Measurements from ENCODE around the gene TNNT1. TPM values are rescaled to one million over a fixed set of nuclear protein-coding genes. Genes with fewer than 3 reads are reported as not detected.

The TNNT1 gene
- polyA plus RNA-seq, 5 donors: 0.91 to 27.5 (median 2.1) TPM

GRCh38 chr19:55145232-55145631, 3.8 kb downstream of the TNNT1 start:
- no peak for DNase-seq

DNA sequence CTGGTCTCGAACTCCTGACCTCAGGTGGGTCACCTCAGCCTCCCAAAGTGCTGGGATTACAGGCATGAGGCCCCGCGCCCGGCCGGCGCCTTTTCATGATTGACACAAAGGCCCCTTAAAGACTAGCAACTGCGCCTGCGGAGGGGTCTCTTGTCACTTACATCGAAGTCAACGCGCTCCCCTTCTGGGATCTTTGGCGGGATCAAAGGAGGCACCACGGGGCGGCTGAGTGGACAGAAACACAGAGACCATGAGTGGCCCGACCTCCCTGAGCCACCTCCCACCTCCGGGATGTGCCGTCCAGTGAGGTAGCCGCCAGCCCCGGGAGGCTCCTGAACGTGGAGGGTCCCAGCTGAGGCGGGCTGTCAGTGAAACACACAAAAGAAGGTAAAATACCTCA, 7.3 kb downstream of the TNNT1 start:
- no peak for DNase-seq

GRCh38 chr19:55137915-55138314, 11.1 kb downstream of the TNNT1 start:
- no peak for DNase-seq

DNA sequence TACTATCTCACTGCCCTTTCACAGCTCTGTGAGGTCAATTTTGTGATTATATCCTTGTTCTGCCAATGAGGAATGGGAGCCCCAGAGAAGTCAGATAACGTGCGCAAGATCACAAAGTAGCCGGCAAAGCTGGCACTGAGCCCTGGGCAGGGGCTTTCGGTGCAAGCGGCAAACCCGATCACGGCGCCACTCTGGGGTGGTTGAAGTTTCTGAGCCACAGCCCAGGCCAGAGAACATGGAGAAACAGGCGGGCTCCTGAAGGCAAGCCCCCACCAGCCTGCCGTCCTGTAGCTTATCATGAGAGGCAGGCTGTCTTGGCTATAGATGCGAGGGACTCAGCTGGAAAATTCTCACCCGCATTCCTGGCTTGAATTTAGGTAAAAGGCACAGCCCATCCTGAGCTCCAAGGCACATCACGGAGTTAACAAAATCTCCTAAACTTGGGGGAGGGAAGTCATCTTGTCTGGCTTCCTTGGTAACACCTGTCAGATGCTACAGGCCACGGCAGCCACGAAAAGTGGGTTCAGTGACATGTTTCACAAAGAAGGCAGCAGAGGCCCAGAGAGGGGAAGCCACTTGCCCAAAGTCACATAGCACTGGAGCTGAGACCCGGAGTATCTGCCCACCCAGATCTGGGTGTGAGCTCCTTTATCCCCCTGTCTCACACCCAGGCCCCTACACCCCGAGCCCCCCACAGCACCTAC, 12.5 kb downstream of the TNNT1 start:
- no peak for DNase-seq

DNA sequence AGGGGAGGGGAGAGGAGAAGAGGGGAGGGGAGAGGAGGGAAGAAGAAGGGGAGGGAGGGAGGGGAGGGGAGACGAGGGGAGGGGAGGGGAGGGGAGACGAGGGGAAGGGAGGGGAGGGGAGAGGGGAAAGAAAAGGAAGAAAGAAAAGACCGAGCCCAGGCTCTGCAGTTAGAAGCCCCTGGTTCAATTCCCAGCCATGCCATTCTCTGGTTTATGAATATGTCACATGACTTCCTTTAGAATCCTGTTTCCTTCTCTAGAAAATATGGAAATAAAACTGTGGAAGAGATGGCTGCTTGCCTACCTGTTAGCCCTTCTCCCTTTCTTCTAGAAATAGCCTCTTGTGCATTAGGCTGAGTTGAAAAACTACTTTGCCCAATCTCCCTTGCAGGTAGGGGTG, 14.3 kb downstream of the TNNT1 start:
- DNase-seq: no peak

DNA sequence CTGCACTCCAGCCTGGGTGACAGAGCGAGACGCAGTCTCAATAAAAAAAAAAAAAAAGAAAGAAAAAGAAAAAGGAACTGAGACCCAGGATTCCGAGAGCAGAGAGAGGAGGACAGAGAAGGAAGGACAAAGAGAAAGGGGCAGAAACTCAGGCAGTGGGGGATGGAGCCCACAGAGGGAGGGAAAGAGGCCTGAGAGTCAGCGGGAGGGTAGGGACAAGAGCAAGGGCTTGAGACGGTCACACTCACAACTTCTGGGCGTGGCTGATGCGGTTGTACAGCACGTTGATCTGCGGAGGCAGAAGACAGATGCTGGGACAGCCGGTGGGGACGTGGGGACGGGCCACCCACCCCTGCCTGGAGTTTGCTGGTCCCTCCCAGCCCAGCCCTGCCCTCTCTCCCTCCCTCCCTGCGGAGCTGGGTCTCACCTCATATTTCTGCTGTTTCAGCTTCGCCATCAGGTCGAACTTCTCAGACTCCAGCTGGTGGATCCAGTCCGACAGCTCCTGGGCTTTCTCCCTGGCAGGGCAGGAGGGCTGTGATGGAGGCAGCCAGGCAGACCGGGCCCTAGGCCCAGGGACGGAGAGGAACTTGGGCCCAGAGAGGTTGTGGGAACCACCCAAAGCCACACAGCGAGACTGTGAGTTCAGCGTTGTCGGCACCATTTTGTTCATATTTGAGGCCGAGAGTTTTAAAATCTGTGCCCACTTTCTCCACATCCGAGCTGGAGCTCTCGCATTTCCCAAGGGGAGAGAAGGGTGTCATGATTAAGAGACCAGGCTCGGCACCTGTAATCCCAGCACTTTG, 15.2 kb downstream of the TNNT1 start:
- no peak for DNase-seq

- no peak for DNase-seq
These were observed 16.4 kb downstream of the TNNT1 start for GRCh38 chr19:55132453-55133129.

- DNase-seq: no peak
These were observed 17.6 kb downstream of the TNNT1 start for GRCh38 chr19:55131421-55131820.

DNA sequence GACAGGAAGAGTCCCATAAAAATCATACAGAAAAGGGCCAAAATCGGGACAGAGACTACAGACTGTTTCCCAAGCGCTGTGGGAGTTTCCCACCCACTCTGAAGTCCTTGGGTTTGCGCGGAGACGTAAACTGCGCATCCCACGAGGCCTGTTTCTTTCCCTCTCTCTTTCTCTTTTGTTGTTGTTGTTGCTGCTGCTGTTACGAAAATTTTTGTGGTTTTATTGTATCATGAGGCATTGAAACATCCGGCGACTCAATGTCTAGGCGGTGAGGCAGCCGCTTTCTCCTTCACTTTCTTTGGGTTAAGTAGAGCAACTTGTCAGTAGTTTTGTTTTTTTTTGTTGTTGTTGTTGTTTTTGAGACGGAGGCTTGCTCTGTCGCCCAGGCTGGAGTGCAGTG, 30.0 kb downstream of the TNNT1 start:
- DNase-seq: no peak

DNA sequence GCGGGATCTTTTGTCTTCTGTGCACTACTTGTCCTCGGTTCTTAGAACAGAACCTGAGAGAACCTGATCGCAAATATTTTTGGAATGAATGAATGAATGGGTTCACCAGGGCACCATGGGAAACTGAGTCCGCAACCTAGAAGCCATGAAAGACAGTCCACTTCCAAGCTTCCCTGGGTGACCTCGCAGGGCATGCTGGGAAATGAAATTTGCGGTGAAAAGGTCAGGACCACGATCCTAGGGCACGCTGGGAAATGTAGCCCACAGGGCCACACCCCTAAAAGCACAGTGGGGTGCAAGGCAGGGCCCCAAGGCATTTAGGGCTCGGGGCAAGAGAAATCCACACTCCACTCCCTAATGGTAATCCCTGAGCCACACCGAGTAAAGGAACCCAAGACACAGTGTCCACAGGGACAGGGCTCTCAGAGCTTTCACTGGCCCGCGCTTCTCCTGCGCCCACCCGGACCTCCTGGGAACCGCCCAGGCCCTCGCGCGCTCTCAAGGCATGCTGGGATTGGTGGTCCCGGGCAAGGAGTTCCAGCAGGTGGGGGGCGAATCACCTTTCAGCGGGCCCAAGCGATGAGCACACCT, 30.5 kb downstream of the TNNT1 start:
- peak; percentile 18 to 24 for DNase-seq

- DNase-seq: peak; percentile 98
These were observed 31.2 kb downstream of the TNNT1 start for GRCh38 chr19:55117663-55118391.

DNA sequence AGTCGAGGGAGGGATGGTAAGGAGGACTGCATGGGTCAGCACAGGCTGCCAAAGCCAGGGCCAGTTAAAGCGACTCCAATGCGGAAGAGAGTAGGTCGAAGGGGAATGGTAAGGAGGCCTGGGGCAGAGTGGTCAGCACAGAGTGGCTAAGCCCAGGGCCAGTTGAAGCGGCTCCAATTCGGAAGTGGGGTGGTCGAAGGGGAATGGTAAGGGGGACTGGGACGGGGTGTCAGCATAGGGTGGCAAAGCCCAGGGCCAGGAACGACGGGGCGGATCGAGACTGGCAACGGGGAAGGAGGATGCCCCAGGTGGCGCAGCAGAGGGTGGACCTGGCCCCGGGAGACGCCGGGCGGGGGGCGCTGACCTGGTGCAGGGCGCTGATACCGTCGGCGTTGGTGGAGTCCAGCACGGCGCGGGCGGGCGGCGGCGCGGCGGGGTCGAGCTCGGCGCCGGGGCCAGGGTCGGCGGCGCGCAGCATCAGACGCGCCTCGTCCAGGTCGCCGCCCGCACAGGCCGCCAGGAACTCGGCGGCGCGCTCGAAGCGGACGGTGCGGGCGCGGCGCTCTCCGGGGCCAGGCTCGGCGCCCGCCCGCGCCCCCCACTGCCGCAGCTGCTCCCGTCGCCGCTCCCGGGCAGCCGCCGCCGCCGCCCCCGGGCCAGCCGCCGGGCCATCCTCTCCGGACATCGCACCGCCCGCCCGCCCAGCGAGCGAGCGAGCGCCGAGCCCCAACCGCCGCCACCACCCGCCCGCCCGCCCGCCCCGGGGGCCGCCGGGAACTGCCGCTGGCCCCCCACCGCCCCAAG, 31.9 kb downstream of the TNNT1 start, which contains the start of gene PPP1R12C:
TSS of gene PPP1R12C (minus strand) at position 779 of the 804 bp plus-strand sequence. CDS start at position 685, 94 bp downstream.
- peak in 1 of 2 donors; percentile 12 for DNase-seq

GRCh38 chr19:55116232-55116858, 32.7 kb downstream of the TNNT1 start:
- DNase-seq: peak; percentile 19 to 27

DNA sequence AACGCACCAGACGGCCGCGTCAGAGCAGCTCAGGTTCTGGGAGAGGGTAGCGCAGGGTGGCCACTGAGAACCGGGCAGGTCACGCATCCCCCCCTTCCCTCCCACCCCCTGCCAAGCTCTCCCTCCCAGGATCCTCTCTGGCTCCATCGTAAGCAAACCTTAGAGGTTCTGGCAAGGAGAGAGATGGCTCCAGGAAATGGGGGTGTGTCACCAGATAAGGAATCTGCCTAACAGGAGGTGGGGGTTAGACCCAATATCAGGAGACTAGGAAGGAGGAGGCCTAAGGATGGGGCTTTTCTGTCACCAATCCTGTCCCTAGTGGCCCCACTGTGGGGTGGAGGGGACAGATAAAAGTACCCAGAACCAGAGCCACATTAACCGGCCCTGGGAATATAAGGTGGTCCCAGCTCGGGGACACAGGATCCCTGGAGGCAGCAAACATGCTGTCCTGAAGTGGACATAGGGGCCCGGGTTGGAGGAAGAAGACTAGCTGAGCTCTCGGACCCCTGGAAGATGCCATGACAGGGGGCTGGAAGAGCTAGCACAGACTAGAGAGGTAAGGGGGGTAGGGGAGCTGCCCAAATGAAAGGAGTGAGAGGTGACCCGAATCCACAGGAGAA, 33.5 kb downstream of the TNNT1 start:
- no peak for DNase-seq

- no peak for DNase-seq
These were observed 34.4 kb downstream of the TNNT1 start for GRCh38 chr19:55114566-55115145.

DNA sequence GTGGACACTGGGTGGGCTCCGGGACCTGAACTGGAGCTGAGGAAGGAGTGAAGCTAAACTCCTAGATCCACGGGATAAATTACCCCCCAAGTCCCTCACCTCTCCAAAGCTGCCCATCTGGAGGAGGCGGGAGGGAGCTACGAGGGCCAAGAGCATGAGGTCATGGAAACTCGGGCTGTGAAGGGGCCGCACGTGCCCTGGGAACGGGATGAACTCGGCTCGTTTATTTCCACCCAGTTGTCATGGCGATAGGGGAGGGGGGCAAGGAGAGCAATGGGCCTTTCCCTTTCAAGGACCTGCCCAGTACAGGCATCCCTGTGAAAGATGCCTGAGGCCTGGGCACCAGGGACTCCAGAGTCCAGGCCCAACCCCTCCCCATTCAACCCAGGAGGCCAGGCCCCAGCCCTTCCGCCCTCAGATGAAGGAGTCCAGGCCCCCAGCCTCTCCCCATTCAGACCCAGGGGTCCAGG, 35.4 kb downstream of the TNNT1 start:
- peak; percentile 78 to 80 for DNase-seq

DNA sequence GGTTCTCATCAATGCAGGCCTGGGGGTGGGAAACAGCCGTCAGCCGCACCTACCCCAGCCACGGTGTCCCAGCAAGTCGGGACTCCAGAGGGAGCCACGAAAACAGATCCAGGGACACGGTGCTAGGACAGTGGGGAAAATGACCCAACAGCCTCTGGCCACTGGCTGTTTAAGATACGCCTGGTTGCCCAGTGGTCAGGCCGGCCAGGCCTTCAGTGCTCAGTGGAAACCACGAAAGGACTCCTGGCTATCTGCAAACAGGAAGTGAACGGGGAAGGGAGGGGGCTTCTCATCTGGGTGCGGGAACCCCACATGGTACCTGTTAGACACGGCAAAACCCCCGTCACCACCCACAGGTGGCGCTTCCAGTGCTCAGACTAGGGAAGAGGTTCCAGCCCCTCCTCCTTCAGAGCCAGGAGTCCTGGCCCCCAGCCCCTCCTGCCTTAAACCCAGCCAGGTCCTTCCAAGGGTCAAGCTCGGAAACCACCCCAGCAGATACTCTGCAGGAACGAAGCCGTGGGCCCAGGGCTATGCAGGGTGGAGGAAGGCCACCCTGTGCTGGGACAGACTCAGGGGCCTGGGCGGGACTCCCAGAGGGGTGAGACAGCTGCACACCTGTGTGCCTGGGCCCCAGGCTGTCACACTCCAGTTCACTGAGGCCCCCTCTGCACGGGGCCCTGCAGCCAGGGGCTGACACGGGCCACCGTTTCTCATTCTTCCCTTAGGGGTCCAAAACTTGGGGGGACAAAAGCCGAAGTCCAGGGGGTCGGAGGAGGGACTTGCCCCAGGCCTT, 36.0 kb downstream of the TNNT1 start:
- peak in 1 of 2 donors; percentile 10 for DNase-seq

- DNase-seq: no peak
These were observed 36.7 kb downstream of the TNNT1 start for GRCh38 chr19:55112246-55112776.
